HEK293T (cell line): ENCODE data around the gene NPAS4.

Experiments
- BHLHE40 ChIP-seq: fragments of 450-650 bp; IDR thresholded peaks from 2 replicates; pipeline ENCODE4 v1.6.1; 2016; ENCODE audit warnings: mild to moderate bottlenecking, moderate library complexity, borderline replicate concordance
- SP1 ChIP-seq: fragments of 450-650 bp; IDR thresholded peaks from 2 replicates; pipeline ENCODE4 v1.6.1; 2017
- SUZ12 ChIP-seq: fragments of 450-650 bp; IDR thresholded peaks from 2 replicates; pipeline ENCODE4 v1.6.1; 2016; ENCODE audit warnings: mild to moderate bottlenecking

DNA sequence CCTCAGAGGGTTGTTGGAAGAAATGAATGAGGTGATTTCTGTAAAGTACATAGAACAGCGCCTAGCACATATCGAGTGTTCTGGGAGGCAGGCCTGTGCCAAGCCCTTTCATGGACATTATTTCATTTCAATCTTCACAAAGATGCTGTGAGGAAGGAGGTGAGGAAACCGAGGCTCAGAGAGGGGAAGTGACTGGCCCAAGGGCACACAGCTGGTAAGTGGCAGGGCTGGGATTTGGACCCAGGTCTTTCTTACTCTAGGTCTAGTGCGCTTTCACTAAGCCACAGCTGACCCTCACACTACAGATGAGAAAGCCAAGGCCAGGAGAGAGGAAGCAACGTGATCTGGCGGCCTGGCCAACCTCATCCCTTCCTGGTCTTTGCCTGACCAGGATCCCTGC is 47.9 kb downstream of the NPAS4 start:
- TF ChIP-seq BHLHE40 (no peak), SP1 (no peak), SUZ12 (no peak)
